Ramos (cell line): ENCODE measurements around the gene RASA2.

ENCODE experiments used
- in situ Hi-C: fragments of 300-500 bp; cut with MboI; formaldehyde crosslinking; loops from one replicate; pipeline ENCODE4 v1.14.3; 2022; ENCODE audit warnings: low sequenced_read_pairs; ENCODE audit not compliant: unreplicated experiment

The RASA2 gene

GRCh38 chr3:141553055-141553454 is 66.2 kb downstream of the RASA2 start:
- in situ Hi-C loops, result loop anchor here (25.0 kb wide), 1 partner anchor 241 kb away; no protein-coding TSS in a partner anchor

GRCh38 chr3:141556034-141556433 is 69.2 kb downstream of the RASA2 start:
- in situ Hi-C loops, result loop anchor here (25.0 kb wide), 1 partner anchor 244 kb away; no protein-coding TSS in a partner anchor

GRCh38 chr3:141557961-141558706 is 71.3 kb downstream of the RASA2 start:
- in situ Hi-C loops, result loop anchor here (25.0 kb wide), 1 partner anchor 246 kb away; no protein-coding TSS in a partner anchor

- in situ Hi-C loops, result loop anchor here (5.0 to 25.0 kb wide), 2 partner anchors 89 to 249 kb away; no protein-coding TSS in a partner anchor
Measured at GRCh38 chr3:141561426-141562034, 74.7 kb downstream of the RASA2 start.

- in situ Hi-C loops, result loop anchor here (5.0 to 25.0 kb wide), 2 partner anchors 92 to 252 kb away; no protein-coding TSS in a partner anchor
Measured at GRCh38 chr3:141564241-141564640, 77.4 kb downstream of the RASA2 start.

- in situ Hi-C loops, result loop anchor here (25.0 kb wide), 1 partner anchor 258 kb away; no protein-coding TSS in a partner anchor
Measured at GRCh38 chr3:141570068-141570467, 83.2 kb downstream of the RASA2 start.

- in situ Hi-C loops, result no loop called here
Measured at GRCh38 chr3:141575879-141576743, 89.3 kb downstream of the RASA2 start.

- in situ Hi-C loops, result no loop called here
Measured at GRCh38 chr3:141576744-141577052, 89.9 kb downstream of the RASA2 start.

GRCh38 chr3:141578202-141578973 is 91.6 kb downstream of the RASA2 start:
- in situ Hi-C loops, result no loop called here

- in situ Hi-C loops, result no loop called here
Measured at GRCh38 chr3:141594357-141594756, 107.5 kb downstream of the RASA2 start.

GRCh38 chr3:141597931-141598330 is 111.1 kb downstream of the RASA2 start:
- in situ Hi-C loops, result no loop called here

- in situ Hi-C loops, result no loop called here
Measured at GRCh38 chr3:141600331-141600730, 113.5 kb downstream of the RASA2 start.

GRCh38 chr3:141602706-141603105 is 115.9 kb downstream of the RASA2 start:
- in situ Hi-C loops, result no loop called here

GRCh38 chr3:141603473-141604035 is 116.7 kb downstream of the RASA2 start:
- in situ Hi-C loops, result no loop called here

GRCh38 chr3:141605883-141606282 is 119.1 kb downstream of the RASA2 start:
- in situ Hi-C loops, result no loop called here

GRCh38 chr3:141608438-141608837 is 121.6 kb downstream of the RASA2 start:
- in situ Hi-C loops, result no loop called here

- in situ Hi-C loops, result no loop called here
Measured at GRCh38 chr3:141610939-141611338, 124.1 kb downstream of the RASA2 start.

GRCh38 chr3:141618103-141618910 is 131.5 kb downstream of the RASA2 start:
- in situ Hi-C loops, result no loop called here

GRCh38 chr3:141618938-141619337 is 132.1 kb downstream of the RASA2 start:
- in situ Hi-C loops, result no loop called here
